ENCODE data around the gene PPIE. TPM values are rescaled to one million over a fixed set of nuclear protein-coding genes. Genes with fewer than 3 reads are reported as not detected.

Gene PPIE
- total and polyA plus RNA-seq, 2 of the 8 experiments (the other 6 are each of a cell fraction or from before 2014, with no cell fraction given): 38.9 to 56.1 TPM

GRCh38 chr1:39802496-39803260 lies 64.0 kb downstream of the PPIE start:
- Histone ChIP-seq H4K20me1 (replicated peaks in 1 of 2; ENCODE audit: control insufficient read depth in 1 of 2, insufficient read depth in 2 of 2, low read length in 2 of 2) (no peaks in the 10 kb centered on the region), H3K18ac (ENCODE audit: extremely low read depth, low read length) (no peak overlapping the region; the same call in 1 of the 2 replicates), H4K5ac (ENCODE audit: insufficient read length, low read depth, low read length) (no peak overlapping the region), H2AK5ac (ENCODE audit: low read depth, low read length) (no peak overlapping the region), H3K14ac (ENCODE audit: insufficient read length) (no peak overlapping the region), H3K56ac (replicated peaks; ENCODE audit: insufficient read length, low read depth, low read length) (no peak overlapping the region), H3K79me2 (ENCODE audit: control insufficient read depth in 1 of 2, insufficient read depth in 2 of 2, low read length in 2 of 2) (no peaks in the 10 kb centered on the region), H3K9me3 (ENCODE audit: insufficient read depth in 2 of 2, low read depth in 1 of 2, low read length in 1 of 2) (peaks cover 0 to 4% of the 10 kb centered on the region in 2 experiments; a peak in 1 of 4 replicates), H2BK12ac (ENCODE audit: low read depth, low read length) (no peak overlapping the region), H3K23me2 (ENCODE audit: low read depth, low read length) (no peaks in the 10 kb centered on the region), H3K4me3 (ENCODE audit: extremely low read depth in 1 of 4, insufficient read depth in 2 of 4, low read depth in 3 of 4, low read length in 4 of 4) (no peak overlapping the region), H3K27ac (ENCODE audit: low read depth, low read length) (no peak overlapping the region), H2BK120ac (replicated peaks; ENCODE audit: low read depth, low read length) (no peak overlapping the region), H4K8ac (ENCODE audit: extremely low read depth, insufficient read depth, low read length) (no peak overlapping the region), H2BK5ac (ENCODE audit: low read depth, low read length) (no peak overlapping the region), H2AFZ (ENCODE audit: low read length) (no peak overlapping the region; the same call in 1 of the 2 replicates), H3K23ac (ENCODE audit: insufficient read length) (no peak overlapping the region), H3K4ac (replicated peaks; ENCODE audit: insufficient read length, low read depth, low read length) (no peak overlapping the region), H3K36me3 (ENCODE audit: control insufficient read depth in 2 of 4, insufficient read depth in 4 of 4, low read length in 3 of 4) (no peaks in the 10 kb centered on the region), H3K9ac (replicated peaks in 1 of 4; ENCODE audit: extremely low read depth in 1 of 4, low read depth in 3 of 4, low read length in 3 of 4) (no peak overlapping the region), H3K79me1 (ENCODE audit: low read depth, low read length) (no peaks in the 10 kb centered on the region), H2BK15ac (ENCODE audit: low read length) (no peak overlapping the region), H3K27me3 (replicated peaks in 1 of 4; ENCODE audit: control insufficient read depth in 3 of 4, extremely low read depth in 1 of 4, insufficient read depth in 3 of 4, low read length in 3 of 4) (no peaks in the 10 kb centered on the region; a peak in 1 of 7 replicates), H3K4me2 (ENCODE audit: insufficient read depth in 1 of 2, low read depth in 2 of 2, low read length in 2 of 2) (no peak overlapping the region), H4K91ac (replicated peaks; ENCODE audit: insufficient read length, low read length) (no peak overlapping the region), H3K4me1 (replicated peaks in 1 of 4; ENCODE audit: control insufficient read depth in 3 of 4, insufficient read depth in 4 of 4, low read length in 3 of 4) (peaks cover 0 to 3% (median 0%) of the 10 kb centered on the region in 4 experiments; a peak in 2 of 7 replicates), H2BK20ac (ENCODE audit: low read length) (no peak overlapping the region)
- DNase-seq (ENCODE audit: low read depth in 1 of 2, low spot score in 2 of 2) (no peak), FAIRE-seq (no peak)
- CTCF ChIA-PET (ENCODE audit: partially characterized antibody): interaction anchor here (0.7 to 1.5 kb wide), 3 partner anchors 14 to 171 kb away, joined by 3 to 4 read pairs (median 3); no protein-coding TSS in a partner anchor
- 95% methylated on average over 14 of the region's 14 CpGs; no CpG with 5 or more reads in 1 of the 2 experiments for WGBS, 2 experiments (ENCODE audit: extremely low coverage in 1 of 2, insufficient coverage in 1 of 2, insufficient read length in 1 of 2, insufficient replicate concordance in 2 of 2, low coverage in 1 of 2, low lambda C conversion rate in 2 of 2, missing lambda C conversion rate in 1 of 2)
- POLR2A ChIA-PET (ENCODE audit: partially characterized antibody): no interaction called here
- no peak for TF ChIP-seq RNF2 (IDR thresholded peaks at IDR 0.05; ENCODE audit: borderline replicate concordance, low read depth, low read length, missing control alignments, poor library complexity, severe bottlenecking)
- TF ChIP-seq TCF12 (IDR thresholded peaks at IDR 0.05; ENCODE audit: low read depth, low read length): no peak
- no peak for TF ChIP-seq E2F6 (IDR thresholded peaks at IDR 0.05)
- no peak for TF ChIP-seq BACH1 (IDR thresholded peaks at IDR 0.05; ENCODE audit: low read length)
- TF ChIP-seq GABPA (IDR thresholded peaks at IDR 0.05; ENCODE audit: borderline replicate concordance, insufficient read depth, low read length): no peak
- no peak for TF ChIP-seq RFX5 (IDR thresholded peaks at IDR 0.05; ENCODE audit: borderline replicate concordance, low read depth, low read length)
- TF ChIP-seq CEBPB (IDR thresholded peaks at IDR 0.05; ENCODE audit: low read depth, low read length): no peak
- TF ChIP-seq PHF8 (conservative IDR thresholded peaks at IDR 0.05; ENCODE audit: low read depth, low read length): no peak
- TF ChIP-seq POLR2A (IDR thresholded peaks at IDR 0.05; ENCODE audit: control extremely low read depth in 1 of 2, low read depth in 2 of 2, low read length in 2 of 2): no peak
